Gastroesophageal sphincter (tissue), 4 donors: ENCODE data around the gene ARF3. TPM values are rescaled to one million over a fixed set of nuclear protein-coding genes. Genes with fewer than 3 reads are reported as not detected.

Experiments used
- ATAC-seq: fragments of 150-250 bp; one replicate; pipeline ENCODE4 v1.9.1; 2016; ENCODE audit warnings: mild to moderate bottlenecking, moderate library complexity
- H3K27ac ChIP-seq, 4 donors: fragments of 200-600 bp; sonication (generic) in 3 of 4; 1 replicate in 3 of 4; 2 replicates in 1 of 4; pipeline ENCODE4 v1.5.1; 2016 to 2019
- H3K27me3 ChIP-seq: fragments of 200-600 bp; sonication (generic); one replicate; pipeline ENCODE4 v1.5.1; 2019
- H3K36me3 ChIP-seq, 2 donors: fragments of 200-600 bp; sonication (generic); one replicate each; pipeline ENCODE4 v1.5.1; 2019; ENCODE audit warnings: control low read depth in 1 of 2
- H3K4me1 ChIP-seq, 3 donors: fragments of 200-600 bp; sonication (generic); 1 replicate in 2 of 3; 2 replicates in 1 of 3; pipeline ENCODE4 v1.5.1; 2016 to 2019; ENCODE audit warnings: control low read depth in 2 of 3
- H3K4me3 ChIP-seq, 2 donors: fragments of 200-600 bp; sonication (generic); one replicate each; pipeline ENCODE4 v1.5.1; 2019; ENCODE audit warnings: mild to moderate bottlenecking in 1 of 2, moderate library complexity in 1 of 2
- H3K9me3 ChIP-seq, 3 donors: fragments of 200-600 bp; sonication (generic); one replicate each; pipeline ENCODE4 v1.5.1; 2017 to 2019; ENCODE audit warnings: control low read depth in 2 of 3
- EP300 ChIP-seq: sonication (generic); formaldehyde crosslinking; IDR thresholded peaks from one replicate; pipeline ENCODE4 v1.6.1; 2017; ENCODE audit warnings: antibody characterized with exemption, mild to moderate bottlenecking
- POLR2A ChIP-seq, 2 donors: fragments of 450-650 bp; IDR thresholded peaks; one replicate each; pipeline ENCODE4 v1.6.1; 2017; ENCODE audit warnings: antibody characterized with exemption in 2 of 2, mild to moderate bottlenecking in 2 of 2, moderate library complexity in 1 of 2
- POLR2AphosphoS5 ChIP-seq: sonication (generic); formaldehyde crosslinking; IDR thresholded peaks from one replicate; pipeline ENCODE4 v1.6.1; 2017; ENCODE audit warnings: antibody characterized with exemption
- WGBS, 2 donors: methylation state at CpG; one replicate each; pipeline ENCODE4 v1.1.5; 2018; ENCODE audit warnings: low coverage in 1 of 2; 5-methylcytosine and 5-hydroxymethylcytosine counted together
- total RNA-seq, 4 donors: library from RNA; depleted of rRNA; stranded (reverse); fragments of >200 nt; gene quantifications; one replicate each; pipeline ENCODE4 v1.1.0, GENCODE V29; 2016
- TF ChIP-seq, protein P1 (sequence below), 4 experiments: fragments of 200-600 bp in 2 of 4; fragments of 450-650 bp in 2 of 4; sonication (generic) in 1 of 4; IDR thresholded peaks; one replicate each; pipeline ENCODE4 v1.5.1; 2017 to 2019; ENCODE audit warnings: antibody characterized with exemption in 4 of 4, mild to moderate bottlenecking in 2 of 4, moderate library complexity in 2 of 4

ARF3 gene
- total RNA-seq, 4 donors from 2014 or later: 52.6 to 91.6 (median 83.1) TPM

GRCh38 chr12:48972952-48973483 lies 15.7 kb upstream of the ARF3 start:
- H3K4me1 ChIP-seq: peaks cover 0 to 54% (median 19%) of the 10 kb centered on the region in 3 donors
- ATAC-seq: no peak
- no CpG with 5 or more reads among the region's 3 CpGs for WGBS, 2 donors
- H3K4me3 ChIP-seq: no peak overlapping the region
- no peaks in the 10 kb centered on the region for H3K36me3 ChIP-seq
- H3K27me3 ChIP-seq: peaks cover 92% of the 10 kb centered on the region
- TF ChIP-seq, protein P1, sequence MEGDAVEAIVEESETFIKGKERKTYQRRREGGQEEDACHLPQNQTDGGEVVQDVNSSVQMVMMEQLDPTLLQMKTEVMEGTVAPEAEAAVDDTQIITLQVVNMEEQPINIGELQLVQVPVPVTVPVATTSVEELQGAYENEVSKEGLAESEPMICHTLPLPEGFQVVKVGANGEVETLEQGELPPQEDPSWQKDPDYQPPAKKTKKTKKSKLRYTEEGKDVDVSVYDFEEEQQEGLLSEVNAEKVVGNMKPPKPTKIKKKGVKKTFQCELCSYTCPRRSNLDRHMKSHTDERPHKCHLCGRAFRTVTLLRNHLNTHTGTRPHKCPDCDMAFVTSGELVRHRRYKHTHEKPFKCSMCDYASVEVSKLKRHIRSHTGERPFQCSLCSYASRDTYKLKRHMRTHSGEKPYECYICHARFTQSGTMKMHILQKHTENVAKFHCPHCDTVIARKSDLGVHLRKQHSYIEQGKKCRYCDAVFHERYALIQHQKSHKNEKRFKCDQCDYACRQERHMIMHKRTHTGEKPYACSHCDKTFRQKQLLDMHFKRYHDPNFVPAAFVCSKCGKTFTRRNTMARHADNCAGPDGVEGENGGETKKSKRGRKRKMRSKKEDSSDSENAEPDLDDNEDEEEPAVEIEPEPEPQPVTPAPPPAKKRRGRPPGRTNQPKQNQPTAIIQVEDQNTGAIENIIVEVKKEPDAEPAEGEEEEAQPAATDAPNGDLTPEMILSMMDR (IDR thresholded peaks at IDR 0.05): no peak
- TF ChIP-seq EP300: no peak
- no peak for TF ChIP-seq POLR2A (IDR thresholded peaks at IDR 0.05)
- H3K27ac ChIP-seq: peak overlapping the region in 3 of 4 donors; percentile 30 to 58 (median 43)
- no peaks in the 10 kb centered on the region for H3K9me3 ChIP-seq

DNA sequence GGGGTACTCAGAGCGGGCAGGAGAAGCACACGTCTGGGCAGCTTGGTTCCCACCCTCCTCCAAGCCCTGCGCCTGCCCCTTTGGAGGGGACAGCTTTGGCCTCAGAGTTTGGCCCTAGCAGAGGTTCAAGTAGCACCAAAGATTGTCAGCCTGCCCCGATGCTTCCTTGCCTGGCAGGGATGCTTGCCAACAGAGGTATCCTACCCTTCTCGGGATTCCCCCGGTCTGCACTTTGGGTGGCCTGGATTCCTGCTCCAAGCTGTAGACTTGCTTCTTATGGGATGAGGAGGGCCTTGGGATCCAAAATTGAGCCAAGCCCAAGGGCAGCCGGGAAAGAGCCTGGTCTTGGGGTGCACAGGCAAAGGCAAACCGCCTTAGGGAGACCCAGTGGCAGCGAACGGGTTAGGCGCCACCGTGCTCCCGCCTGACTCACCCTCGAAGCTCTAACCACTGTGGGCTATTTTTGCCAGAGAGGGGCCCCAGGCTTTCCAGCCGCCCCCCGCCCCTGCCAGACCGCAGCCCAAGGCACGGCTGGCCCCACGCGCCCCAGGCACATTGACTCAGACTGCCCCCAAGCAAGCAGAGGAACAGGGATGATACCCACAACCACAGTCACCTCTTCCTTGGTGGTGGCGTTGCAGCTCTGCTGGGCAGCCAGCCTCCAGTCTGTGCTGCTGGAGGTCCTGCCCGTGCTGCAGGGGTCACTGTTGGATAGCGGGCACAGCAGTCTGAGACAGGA lies 15.1 kb upstream of the ARF3 start:
- Histone ChIP-seq H3K27me3 (peaks cover 85% of the 10 kb centered on the region), H3K27ac (no peak overlapping the region), H3K9me3 (no peaks in the 10 kb centered on the region), H3K36me3 (no peaks in the 10 kb centered on the region), H3K4me1 (peaks cover 0 to 48% (median 16%) of the 10 kb centered on the region in 3 donors), H3K4me3 (no peak overlapping the region)
- WGBS, 2 donors: 7 to 16% methylated on average over 2 to 4 of the region's 23 CpGs
- no peak for TF ChIP-seq POLR2A (IDR thresholded peaks at IDR 0.05)
- TF ChIP-seq, protein P1 (IDR thresholded peaks at IDR 0.05): no peak
- TF ChIP-seq POLR2AphosphoS5: no peak
- no peak for TF ChIP-seq EP300
- ATAC-seq: no peak

DNA sequence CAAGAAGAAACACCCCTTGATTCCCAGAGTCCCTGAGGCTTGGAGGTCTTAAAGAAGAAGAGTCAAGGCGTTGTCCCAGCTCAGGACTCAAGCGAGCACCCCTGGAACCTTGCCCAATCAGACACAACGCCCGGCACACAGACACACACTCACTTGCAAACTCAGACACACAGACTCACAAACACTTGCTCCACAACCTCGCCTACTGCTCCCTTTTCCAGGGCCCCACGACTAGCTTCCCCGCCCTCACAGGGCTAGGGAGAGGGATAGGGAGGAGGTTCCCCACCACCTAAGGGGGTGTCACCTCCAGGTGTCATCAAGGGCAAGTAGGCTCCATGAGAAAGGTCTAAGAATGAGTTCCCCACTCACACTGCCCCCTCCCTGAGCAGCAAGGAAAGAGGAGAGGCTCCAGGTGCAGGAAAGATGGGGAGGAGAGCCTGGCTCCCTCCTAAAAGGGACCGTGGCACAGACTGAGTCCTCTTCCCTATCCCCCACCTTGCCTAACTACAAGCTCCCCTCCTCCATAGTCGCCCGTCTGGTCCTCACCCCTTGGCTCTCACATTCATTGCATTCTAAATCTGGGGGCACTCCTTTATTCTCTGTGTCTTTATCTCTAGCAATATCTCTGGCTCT lies 13.5 kb upstream of the ARF3 start:
- no peak for ATAC-seq
- Histone ChIP-seq H3K4me1 (peaks cover 0 to 48% (median 16%) of the 10 kb centered on the region in 3 donors), H3K27ac (peak overlapping the region in 1 of 4 donors; percentile 28), H3K27me3 (peaks cover 80% of the 10 kb centered on the region), H3K36me3 (no peaks in the 10 kb centered on the region), H3K9me3 (no peaks in the 10 kb centered on the region), H3K4me3 (peak overlapping the region in 1 of 2 donors; percentile 41)
- TF ChIP-seq EP300: no peak
- TF ChIP-seq, protein P1 (IDR thresholded peaks at IDR 0.05): no peak
- no peak for TF ChIP-seq POLR2AphosphoS5
- no peak for TF ChIP-seq POLR2A (IDR thresholded peaks at IDR 0.05)
- 8 to 44% methylated on average over 3 to 4 of the region's 10 CpGs for WGBS, 2 donors

DNA sequence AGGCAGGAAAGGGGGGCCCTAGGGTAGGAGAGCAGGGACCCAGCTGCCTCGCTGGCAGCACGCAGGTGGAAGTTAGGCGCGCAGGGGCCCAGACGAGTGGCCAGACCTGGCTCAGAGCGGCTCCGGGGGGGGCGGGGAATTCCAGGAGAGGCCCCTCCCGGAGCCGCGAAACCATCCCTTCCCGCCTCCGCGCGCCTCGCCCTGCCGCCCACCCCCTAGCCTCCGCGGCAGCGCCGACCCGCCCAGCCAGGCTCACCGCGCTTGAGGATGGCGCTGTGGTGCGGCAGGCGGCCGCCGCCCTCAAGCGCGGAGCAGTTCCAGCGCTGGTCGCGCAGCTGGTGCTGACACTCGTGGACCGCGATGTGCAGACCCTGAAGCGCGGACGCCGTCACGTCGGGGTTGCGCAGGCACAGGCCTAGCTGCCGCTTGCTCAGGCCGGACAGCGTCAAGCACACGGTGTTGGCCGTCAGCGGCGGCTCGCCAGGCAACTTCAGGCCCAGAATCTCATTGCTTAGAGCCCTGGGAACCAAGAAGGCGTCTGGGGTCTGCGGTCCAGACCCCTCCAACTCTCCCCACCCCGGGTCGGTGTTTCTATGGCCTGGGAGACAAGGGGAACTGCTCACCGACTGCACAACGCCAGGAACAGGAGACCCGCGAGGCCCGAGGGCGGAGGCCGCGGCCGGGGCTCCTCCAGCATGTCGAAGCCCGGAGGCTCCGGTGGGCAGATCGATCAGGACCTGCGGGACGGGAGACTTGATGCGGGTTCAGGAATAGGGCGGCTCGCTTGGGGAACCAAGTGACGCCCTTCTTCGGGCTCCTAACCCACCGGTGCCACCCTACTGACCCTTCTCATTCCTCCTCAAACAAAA lies 12.8 kb upstream of the ARF3 start:
- no peaks in the 10 kb centered on the region for H3K36me3 ChIP-seq
- TF ChIP-seq POLR2AphosphoS5 (no peak), EP300 (no peak)
- TF ChIP-seq, protein P1 (IDR thresholded peaks at IDR 0.05): peak in 1 of 4 experiments; percentile 6
- no peaks in the 10 kb centered on the region for H3K9me3 ChIP-seq
- peak overlapping the region in 1 of 2 donors; percentile 35 for H3K4me3 ChIP-seq
- peak overlapping the region in 1 of 4 donors; percentile 14 for H3K27ac ChIP-seq
- peaks cover 0 to 48% (median 16%) of the 10 kb centered on the region in 3 donors for H3K4me1 ChIP-seq
- no peak for ATAC-seq
- 38% methylated on average over 8 of the region's 77 CpGs; no CpG with 5 or more reads in 1 of the 2 donors for WGBS, 2 donors
- peaks cover 74% of the 10 kb centered on the region for H3K27me3 ChIP-seq
